Activated CD8-positive, alpha-beta memory T cell treated with anti-CD3 and anti-CD28 coated beads for 4 hours (primary cell): ENCODE data around the gene CAVIN3.

Experiments used
- DNase-seq, 2 donors: peaks; one replicate each; pipeline ENCODE4 v3.0.0-alpha.2; 2020; ENCODE audit warnings: low read depth in 2 of 2

CAVIN3 gene

GRCh38 chr11:6270584-6271246 lies 49.6 kb downstream of the CAVIN3 start:
- DNase-seq, result no peak

- no peak for DNase-seq
Observed at GRCh38 chr11:6269994-6270393, 50.3 kb downstream of the CAVIN3 start.
